Activated T-cell treated with anti-CD3 and anti-CD28 coated beads for 4 hours (primary cell): Measurements from ENCODE around the gene SPEF1.

Experiments used
- DNase-seq: peaks from one replicate; pipeline ENCODE4 v3.0.0-alpha.2; 2020

Gene SPEF1

DNA sequence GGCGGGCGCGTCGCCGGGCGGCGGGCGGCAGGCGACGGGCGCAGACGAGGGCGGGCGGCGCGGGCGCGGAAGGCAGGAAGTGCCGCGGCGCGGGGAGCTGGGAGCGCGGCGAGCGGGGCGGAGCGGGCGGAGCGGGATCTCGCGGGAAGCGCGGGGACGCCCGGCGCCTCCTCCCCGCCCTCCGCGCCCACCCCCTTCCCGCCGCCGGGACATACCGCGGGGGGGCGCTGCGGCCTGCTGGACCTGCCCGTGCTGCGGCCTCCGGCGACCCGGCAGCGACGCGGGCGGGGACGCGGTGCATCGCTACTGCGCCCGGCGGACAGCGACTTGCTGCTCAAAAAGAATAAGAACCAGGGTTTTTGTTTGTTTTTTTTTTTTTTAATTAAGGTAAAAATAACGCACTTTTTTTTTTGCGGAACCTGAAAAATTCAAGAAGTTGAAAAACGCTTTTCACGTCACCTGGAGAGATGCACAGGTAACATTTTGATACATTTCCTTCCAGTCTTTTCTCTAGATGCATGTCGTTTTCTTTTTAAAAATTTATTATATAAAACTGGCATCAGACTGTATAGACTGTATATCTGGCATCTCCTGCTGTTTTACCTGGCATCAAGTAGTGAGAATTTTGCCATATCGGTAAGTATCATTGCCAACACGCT, 5.5 kb upstream of the SPEF1 start, which contains the start of gene CENPB:
Gene CENPB, minus strand, starts transcription at position 76 of the 659 bp plus-strand sequence. CDS start 257 bp downstream, outside the sequence.
- DNase-seq = peak; percentile 84

DNA sequence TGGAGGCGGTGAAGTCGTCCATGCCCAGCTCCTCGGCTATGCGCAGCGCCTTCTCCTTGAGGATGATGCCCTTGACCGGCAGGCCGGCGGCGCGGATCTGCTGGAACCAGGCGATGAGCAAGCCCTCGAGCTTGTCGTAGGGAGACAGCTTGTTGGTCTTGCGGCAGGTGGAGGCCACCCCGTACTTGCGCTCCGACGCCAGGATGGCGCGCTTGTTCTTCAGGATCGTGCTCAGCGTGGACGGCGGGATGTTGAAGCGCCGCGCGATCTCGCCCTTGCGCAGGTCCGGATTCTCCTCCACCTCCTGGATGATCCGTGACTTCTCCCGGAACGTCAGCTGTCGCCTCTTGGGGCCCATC, 4.9 kb upstream of the SPEF1 start:
- DNase-seq = no peak

DNA sequence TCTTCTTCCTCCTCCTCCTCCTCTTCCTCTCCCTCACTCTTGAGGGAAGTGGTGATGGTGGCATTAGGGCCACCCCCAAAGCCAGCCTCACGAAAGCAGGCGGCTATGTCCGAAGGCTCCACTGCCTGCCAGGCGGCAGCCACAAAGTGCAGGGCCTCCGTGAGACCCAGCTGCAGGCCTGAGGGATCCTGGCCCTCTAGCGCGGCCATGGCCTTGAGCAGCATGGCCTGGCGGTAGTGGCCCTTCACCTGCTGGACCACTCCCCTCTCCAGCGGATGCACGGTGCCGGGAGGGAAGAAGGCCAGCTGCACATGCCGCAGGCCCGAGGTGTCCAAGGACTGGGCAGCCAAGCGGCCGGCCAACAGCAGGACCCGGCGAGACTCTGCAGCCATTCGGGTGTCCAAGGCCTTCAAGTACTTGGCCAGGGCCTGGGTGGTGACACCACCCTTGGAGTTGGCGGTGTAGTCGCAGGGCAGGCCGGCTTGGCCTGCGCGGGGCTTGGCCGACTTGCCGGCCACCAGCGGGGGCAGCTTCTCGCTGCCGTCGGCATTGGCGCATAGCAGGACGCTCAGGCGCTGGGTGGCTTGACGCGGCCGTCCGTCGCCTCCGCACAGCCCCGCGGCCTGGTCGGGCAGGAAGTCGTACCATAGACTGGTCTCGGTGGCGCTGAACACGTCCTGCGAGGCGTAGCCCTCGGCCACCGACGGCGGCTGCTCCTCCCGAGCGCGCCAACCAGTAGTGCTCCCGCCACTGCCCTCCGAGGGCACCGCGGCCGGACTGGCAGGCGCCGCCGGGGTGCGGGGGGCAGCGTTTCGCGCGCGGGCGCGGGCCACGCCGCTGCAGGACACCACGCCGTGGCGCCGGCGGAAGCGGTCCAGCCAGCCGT, 4.2 kb upstream of the SPEF1 start:
- DNase-seq = no peak

DNA sequence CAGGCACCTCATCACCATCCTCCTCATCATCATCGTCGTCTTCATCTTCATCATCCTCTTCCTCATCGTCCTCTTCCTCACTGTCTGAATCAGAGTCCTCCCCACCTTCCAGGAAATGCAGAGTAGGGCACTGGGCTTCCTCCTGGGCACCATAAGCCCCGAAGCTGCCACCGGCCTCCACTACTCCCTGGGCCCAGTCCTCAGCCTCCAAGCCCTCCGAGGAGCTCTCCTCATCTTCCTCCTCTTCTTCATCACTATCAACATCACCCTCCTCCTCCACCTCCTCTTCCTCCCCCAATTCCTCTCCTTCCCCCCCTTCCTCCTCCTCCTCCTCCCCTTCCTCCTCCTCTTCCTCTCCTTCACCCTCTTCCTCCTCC, 3.6 kb upstream of the SPEF1 start:
- no peak for DNase-seq

DNA sequence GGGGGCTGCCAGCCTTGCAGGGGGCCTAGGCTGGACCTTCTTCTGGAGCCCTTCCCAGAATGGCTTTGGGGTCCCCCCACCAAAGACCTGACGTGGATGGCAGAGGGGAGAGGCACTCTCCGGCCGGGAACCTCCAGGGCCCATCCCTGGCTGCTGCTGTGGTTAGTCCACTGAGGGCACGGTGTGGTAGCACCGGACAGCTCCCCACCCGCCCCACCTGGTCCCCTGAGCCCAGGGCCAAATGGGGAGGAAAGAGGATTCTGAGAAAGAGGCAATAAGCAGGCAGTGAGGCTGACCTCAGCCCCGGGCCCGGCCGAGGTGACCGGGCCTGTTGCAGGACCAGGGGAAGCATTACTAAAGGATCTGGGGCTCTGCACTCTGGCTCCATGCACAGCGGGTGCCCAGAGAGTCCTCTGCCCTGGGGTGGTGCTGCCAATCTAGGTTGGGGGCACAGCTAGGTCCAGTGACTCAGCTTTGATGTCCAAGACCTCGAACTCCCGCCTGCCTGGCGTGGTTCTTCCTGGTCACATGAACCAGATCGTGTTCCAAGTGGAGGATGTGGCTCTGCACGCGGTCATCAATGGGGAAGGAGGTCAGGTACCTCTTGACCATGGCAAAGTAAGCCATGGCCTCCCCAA, 3.1 kb upstream of the SPEF1 start:
- DNase-seq = no peak

DNA sequence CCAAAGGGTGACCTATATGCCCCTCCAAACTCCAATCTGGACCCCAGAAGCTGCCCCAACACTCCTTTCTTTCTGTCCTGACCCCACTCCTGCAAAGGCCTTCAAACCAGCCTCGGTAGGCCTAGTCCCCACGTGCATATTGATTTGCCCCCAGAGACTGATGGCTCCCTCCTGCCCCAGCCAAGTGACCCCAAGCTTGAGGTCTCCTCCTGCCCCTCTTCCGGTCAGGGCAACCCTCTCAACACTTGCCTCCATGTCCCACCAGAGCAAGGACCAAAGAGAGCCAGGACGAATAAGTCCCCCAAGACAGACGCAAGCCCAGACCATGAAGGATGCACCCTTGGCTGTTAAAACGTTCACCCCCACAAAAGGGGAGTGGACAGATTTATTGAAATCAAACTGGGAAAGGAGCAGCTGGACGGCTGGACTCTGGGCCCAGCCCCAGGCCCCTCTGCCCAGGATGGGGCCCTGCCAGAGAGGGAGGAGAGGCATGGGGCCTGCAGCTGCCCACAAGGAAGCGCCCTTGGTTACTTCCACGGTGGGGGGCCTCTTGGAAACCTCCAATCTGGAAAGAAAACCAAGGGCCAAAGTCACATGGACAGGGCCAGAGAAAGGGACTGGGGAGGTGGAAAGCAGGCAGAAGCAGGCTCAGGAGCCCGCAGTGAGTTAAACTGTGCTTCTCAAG, 2.4 kb upstream of the SPEF1 start:
- DNase-seq = no peak

DNA sequence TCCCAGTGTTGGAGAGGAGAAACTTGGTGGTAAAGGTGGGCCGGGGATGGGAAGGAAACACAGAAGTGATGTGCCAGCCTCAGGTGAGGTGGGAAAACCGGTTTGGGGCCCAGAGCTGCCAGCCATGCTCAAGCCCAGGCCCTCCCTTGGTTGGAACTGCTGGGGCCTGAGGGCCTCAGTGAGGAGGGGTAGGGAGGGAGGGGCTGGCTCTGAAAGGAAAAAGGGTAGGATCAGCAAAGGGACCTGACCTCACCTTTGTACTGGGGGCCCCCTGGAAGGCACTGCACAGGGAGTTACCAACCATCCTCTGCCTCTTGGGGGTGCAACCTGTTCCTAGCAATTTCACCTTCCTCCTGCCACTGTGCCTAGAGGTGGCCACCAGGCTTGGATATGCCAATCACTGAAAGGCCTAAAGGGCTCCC, 1.8 kb upstream of the SPEF1 start:
- DNase-seq = no peak

DNA sequence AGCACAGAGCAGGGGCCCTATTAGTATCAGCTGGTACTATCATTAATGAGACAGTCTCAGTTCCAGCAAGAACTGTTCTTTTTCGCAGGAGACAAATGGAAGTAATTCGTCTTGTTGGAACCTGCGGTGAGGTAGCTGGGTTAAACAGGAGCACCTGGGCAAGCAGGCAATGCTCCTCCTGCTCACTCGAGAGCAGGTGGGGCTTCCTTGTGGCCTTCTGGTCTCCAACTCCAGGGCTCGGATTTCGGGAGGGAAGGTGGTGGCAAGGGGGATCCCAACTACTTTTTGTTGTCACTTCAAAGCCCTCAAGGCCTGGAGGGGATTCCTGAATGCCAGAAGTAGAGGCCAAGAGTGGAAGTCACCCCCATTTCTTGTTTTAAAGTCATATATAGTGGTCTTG, 1.3 kb upstream of the SPEF1 start:
- DNase-seq = no peak

DNA sequence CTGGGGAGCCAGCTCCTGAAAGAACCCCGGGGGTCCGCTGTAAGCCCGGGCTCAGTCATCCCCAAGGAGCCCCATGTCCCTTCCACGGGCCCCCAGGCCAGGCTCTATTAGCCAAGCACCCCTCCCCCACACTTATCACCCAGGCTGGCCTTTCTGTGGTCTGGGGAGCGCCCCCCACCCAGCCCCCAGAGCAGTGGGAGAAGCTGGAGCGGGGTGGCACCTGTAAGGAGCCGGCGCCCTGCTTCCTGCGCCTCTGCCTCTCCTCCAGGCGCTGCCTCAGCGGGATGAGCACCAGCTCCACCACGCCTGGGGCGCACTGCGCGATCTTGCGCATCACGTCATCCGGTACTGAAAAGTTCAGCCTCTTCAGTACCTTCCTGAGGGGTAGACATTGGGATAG, 2.3 kb downstream of the SPEF1 start:
- no peak for DNase-seq

DNA sequence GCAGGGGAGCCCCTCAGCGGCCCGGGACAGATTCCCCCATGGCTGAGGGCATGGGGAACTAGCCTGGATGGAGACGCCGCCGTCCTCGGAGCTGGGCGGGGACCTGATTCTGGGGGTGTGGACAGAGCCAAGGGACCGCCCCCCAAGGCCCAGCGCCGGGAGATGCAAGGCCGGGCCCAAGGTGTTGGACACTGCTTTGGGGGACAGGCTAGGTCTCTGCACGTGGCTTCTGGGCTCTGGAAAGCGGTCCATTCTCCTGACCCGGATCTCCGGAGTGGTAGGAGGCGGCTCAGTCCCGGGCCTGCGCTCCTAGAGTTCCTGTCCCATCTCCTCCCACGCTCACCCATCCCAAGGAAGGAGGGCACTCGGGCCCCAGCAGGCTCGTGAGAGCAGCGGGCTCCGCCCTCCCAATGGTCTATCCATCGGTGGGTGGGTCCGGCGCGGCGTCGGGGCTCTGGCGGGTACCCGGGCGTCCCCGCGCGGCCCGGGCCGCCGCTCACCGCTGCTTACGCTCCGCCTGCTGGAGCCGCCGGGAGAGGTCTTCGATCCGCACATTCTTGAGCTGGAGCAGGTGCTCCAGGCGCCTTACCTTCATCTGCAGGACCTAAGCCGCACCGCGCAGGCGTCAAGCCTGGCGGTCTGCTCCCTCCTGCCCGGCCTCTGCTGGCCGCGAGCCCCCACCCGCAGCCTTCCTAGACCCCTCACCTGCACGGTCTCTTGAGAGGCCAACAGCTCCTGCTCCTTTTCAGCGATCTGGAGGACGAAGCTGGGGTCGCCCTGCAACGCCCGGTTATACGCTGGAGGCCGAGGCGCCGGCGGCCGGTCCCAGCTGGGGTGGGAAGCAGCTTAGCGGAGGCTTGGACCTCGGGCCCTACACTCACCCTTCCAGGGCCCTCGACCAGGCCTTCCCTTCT, 3.3 kb downstream of the SPEF1 start:
- no peak for DNase-seq

DNA sequence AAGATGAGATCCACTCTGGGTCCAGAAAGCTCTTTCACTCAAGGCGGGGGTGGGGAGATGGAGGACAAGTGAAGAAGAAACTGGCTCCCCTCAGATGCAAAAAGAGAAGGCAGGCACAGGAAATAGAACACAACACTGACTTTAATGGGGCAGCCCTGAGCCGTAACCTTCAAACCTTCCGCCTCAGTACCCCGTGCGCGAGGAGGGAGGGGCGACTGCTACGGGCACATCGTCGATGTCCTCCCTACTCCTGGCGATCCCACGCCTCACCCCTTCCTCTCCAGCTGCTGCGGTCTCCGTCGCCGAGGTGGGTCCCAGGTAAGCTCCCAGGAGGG, 3.9 kb downstream of the SPEF1 start:
- no peak for DNase-seq

DNA sequence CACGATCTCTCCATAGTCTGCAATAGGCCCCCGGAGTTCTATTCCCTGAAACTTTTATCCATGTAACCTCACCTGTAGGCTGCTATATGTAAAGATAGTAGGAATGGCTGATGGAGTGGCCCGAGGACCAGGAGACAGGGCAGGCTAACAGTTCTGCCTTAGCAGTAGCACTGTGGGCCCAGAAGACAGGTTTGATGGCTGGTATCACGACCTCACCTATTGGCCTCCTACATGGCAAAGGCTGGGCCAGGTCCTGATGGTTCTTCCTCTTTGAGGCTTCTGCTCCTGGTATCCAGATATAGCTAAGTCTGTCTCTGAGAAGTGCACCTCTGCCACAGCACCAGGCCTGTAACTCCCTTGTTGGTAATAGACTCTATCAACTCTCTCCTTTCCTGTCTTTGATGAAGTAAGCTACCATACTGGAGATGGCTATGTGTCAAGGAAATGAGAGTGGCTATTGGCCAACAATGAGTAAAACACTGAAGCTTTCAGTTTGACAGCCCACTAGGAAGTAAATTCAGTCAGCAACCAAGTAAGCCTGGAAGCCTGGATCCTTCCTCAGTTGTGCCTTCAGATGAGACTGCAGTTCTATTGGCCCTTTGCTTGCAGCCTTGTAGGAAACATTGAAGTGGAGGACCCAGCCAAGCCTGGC, 5.7 kb downstream of the SPEF1 start:
- DNase-seq = no peak

DNA sequence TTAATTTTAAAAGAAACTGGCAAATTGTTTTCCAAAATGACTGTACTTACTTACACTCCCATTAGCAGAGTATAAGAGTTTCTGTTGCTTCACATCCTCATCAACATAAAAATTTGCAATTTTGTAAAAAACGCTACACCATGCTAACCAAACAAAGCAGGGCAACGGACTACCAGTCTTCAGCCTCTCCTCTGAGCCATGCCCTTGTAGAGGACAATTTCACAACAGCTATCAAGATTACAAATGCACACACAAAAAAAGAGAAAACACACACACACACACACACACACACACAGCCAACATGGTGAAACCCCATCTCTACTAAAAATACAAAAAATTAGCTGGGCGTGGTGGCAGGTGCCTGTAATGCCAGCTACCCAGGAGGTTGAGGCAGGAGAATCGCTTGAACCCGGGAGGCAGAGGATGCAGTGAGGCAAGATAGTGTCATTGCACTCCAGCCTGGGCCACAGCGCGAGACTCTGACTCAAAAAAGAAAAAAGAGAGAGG, 9.6 kb downstream of the SPEF1 start:
- DNase-seq = no peak

DNA sequence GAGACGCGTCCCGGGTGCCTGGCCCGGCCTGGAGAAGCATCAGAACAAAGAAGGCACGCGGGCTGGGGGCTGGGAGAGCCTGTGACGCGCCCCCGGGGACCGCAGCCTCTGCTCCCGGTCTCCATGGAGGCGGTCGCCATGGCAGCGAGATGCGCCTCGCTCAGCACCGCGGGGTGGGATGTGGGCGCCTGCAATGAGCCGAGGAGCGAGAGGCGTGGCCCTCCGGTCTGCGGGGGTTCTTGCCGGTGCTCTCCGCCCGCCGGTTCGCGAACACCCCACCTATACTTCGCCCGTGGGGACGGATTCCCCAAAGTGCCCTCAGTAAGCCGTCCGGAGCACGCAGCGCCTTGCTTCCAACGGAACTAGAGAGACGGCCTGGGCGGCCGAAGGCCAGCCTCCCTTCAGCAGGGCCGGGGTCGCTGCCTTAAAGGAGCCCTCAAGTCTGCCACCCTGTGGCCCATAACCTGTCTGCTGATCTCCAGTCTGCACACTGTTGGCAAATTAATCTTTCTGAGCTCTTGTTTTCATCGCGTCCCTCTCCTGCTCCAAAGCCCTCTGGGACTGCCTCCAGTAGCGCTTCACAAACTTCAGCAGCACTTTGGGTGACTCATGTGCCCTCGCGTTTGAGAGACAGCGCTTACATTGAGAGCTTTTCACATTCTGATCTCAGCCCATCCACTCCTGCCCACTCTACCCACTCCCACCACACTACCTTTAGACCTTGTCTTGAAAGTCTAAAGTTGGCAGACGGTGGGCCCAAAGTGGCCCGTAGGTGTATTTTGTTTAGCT, 12.7 kb downstream of the SPEF1 start:
- peak; percentile 76 for DNase-seq

DNA sequence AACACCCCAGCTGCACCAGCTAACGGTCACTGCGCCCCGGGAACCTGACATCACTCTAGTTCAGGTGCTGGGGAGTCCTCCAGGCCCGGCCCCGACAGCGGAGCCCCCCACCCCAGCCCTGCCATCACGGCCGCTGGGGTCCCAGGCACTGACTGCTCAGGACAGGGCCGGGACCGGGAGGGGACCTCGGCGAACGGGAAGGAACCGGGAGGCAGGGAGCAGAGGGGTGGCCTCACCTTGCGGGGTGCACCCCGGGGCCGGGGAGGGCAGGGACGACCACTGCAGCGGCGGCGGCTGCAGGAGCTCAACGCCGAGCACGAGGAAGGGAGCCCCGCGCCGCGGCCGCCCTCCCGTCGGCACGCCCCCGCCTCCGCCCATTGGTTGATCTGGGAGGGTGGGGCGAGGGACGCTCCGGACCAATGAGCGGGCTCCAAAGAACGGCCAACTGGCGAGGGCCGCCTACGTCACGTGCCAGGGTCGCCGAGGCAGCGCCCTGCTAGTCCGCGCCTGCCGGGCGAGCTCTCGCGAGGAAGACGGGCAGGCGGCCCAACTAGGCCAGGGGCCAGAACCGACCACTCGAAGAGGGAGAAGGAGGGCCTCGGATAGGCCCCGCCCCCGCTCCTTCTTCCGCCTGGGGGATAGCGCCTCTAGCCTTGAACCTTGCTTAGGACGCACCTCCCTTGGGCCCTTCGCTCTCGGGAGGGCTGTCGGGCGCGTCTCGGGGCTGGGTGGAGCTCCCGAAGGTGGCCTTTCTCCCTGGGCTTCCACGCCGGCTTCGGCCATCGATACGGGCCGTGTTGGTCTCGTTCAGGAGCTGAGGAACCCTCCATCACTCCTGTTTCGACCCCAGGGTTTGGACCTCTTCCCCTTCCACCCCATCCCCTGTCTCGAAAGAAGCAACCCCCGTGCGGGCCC, 13.6 kb downstream of the SPEF1 start, which contains the start of gene ADISSP:
Gene ADISSP, minus strand, starts transcription at position 327 of the 915 bp plus-strand sequence. CDS start 7,653 bp downstream, outside the sequence.
- peak; percentile 93 for DNase-seq

DNA sequence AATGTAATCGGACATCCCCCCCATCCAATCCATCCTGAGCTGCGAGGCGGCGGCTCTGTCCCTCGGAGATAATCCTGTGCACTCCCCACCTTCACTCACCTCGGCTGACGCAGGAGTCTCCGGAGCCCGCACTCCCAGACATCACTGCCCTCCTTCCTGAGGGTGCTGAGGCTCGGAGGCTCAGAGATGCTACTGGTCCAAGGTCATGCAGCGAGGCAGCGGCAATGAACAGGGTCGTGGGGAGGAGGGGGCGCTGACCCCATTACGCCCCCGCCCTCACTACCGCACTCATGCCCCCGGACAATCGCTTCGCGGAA, 14.2 kb downstream of the SPEF1 start:
- no peak for DNase-seq

DNA sequence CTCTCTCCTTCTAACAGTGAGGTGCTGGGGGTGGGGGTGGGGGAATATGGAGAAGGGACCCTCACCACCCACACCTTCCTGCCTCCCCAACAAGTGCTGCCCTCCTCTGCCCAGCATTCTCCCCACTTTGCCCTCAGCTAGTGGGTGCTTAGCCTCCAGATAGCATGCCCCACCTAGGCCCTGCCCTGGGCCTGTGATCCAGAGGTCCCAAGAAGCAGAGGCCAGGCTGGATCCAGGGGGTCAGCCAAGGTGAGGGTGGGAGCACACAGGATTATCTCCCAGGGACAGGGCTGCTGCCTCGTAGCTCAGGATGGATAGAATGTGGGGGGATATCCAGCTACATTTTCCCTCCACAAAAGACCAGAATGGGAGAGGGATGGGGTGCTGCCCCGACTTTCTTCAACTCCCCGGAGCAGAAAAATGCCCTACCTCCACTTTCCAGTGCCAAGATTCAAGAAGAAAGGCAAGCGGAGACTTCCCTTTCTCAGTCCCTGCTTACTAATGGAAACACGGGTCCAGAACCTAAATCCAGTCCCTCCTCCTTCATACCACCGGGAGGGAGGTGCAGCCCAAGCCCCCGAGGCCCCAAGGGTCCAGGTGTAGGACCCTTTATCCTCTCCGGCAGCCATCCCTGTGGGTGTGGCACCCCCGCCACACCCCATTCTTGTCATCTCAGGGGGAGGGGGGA, 14.7 kb downstream of the SPEF1 start:
- DNase-seq = no peak

DNA sequence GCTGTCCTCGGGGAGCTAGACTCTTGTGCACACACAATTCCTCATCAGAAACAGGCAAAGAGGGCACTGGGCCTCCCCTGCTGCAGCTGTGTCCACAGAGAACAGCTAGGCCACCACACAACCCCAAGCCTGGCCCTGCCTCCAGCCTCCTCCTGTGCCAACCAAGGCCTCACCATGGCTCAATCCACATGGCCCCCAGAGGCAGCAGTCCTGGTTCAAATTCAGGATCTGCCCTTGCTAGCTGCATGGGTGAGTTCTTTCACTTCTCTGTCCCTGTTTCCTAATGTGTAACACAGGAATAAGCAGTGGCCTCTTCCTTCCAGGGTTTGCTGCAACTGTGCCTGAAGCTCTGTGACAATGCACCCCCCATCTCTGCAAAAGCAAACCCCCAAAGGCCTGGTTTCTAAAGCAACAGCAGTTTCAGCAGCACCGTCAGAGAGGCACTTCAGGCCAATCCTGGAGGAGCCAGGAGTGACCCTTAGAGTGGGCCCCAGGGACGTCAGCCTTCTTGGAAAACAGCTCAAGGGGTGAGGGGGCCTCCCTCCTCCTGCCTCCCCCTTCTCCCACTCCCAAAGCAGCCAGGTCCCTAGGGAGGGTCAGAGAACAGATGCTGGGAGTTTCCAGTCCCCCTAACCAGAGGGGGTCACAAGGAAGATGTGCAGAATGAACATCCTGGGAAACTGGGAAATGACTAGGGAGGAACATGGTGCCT, 15.9 kb downstream of the SPEF1 start:
- DNase-seq = no peak
